Measurements from ENCODE around the gene DUOXA1. TPM values are rescaled to one million over a fixed set of nuclear protein-coding genes. Genes with fewer than 3 reads are reported as not detected.
"Not testable (repeated sequence)": the region's sequence is repeated elsewhere in the genome, so short reads cannot be mapped to it uniquely, and the experiment has no call there.

Gene DUOXA1
- polyA plus RNA-seq, 6 donors from 2014 or later = not detected

DNA sequence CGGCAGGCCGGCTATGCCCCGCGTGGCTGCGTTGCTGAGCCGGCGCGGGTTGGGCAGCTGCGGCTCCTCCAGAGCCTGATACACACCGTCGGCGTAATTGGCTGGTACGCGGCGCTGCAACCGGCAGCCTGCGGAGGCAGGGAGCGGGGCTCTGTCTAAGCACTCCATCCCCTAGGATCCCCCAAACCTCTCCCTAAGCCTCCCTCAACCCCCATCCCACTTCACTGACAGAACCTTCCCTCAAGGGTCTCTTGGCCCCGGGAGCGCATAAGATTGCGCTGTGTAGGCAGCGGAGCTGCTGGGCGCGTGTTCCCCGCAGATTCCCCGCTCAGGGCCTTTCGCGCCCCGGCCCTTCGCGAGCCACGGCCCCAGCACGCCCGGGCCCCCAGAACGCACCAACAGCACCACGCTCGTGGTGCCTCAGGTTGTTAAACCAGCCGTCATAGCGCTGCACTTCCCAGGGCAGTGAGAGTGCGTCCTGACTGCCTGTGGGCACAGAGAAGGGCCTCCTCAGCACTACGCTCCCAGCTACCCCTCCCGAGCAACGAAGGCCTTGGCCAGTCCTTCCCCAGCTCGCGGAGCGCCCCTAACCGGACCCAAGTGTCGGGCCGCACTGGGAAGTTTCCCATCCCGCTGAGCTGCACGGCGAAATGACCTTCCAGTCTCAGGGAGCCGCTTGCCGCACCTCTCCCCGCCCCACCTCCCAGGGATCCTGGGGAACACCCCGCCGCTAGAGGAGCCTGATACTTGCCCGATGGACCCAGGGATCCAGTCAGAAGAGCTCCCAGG, 16.9 kb downstream of the DUOXA1 start:
- H3K9me3 Mint-ChIP-seq = peaks cover 0 to 3% (median 0%) of the 10 kb centered on the region in 7 donors
- H3K27ac Mint-ChIP-seq = peak overlapping the region in 2 of 6 donors; percentile 42 to 47
- peak overlapping the region; percentile 66 to 88 (median 82) for H3K4me3 Mint-ChIP-seq
- DNase-seq (no peak), ATAC-seq (ENCODE audit: low read depth in 2 of 2) (peak; percentile 6 to 22)
- H3K27me3 Mint-ChIP-seq = peaks cover 76 to 91% (median 83%) of the 10 kb centered on the region in 3 donors
- peaks cover 43 to 65% (median 57%) of the 10 kb centered on the region in 3 donors for H3K4me1 Mint-ChIP-seq
- peaks cover 0 to 8% of the 10 kb centered on the region in 2 donors for H3K36me3 Mint-ChIP-seq

DNA sequence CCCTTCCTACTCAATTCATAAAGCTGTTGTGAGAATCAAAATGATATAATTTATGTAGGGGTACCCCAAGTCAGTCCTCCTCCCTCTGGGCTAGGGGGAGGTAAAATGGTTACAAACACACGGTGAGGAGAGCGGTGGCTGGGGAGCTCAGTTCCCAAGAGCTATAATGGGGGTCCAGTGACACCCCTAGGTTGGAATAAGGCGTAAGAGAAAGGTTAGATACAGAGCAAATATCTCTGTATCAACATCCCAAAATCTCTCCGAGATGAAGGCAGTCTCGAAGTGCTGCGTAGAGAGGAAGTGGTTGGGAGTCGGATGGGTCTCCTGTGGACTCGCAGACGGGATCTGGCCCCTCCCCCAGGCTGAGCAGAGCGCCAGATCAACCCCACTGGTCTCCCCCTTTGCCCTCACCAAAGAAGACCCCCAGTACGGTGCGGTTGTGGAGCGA, 17.5 kb downstream of the DUOXA1 start:
- Mint-ChIP-seq H3K4me1 (peaks cover 38 to 59% (median 50%) of the 10 kb centered on the region in 3 donors), H3K9me3 (peaks cover 0 to 3% (median 0%) of the 10 kb centered on the region in 7 donors), H3K4me3 (peak overlapping the region; percentile 66 to 85 (median 81)), H3K36me3 (peaks cover 0 to 8% of the 10 kb centered on the region in 2 donors), H3K27ac (peak overlapping the region in 2 of 6 donors; percentile 61 to 63), H3K27me3 (peaks cover 71 to 88% (median 80%) of the 10 kb centered on the region in 3 donors)
- DNase-seq (no peak), ATAC-seq (ENCODE audit: low read depth in 2 of 2) (peak in 1 of 2 donors; percentile 5)

DNA sequence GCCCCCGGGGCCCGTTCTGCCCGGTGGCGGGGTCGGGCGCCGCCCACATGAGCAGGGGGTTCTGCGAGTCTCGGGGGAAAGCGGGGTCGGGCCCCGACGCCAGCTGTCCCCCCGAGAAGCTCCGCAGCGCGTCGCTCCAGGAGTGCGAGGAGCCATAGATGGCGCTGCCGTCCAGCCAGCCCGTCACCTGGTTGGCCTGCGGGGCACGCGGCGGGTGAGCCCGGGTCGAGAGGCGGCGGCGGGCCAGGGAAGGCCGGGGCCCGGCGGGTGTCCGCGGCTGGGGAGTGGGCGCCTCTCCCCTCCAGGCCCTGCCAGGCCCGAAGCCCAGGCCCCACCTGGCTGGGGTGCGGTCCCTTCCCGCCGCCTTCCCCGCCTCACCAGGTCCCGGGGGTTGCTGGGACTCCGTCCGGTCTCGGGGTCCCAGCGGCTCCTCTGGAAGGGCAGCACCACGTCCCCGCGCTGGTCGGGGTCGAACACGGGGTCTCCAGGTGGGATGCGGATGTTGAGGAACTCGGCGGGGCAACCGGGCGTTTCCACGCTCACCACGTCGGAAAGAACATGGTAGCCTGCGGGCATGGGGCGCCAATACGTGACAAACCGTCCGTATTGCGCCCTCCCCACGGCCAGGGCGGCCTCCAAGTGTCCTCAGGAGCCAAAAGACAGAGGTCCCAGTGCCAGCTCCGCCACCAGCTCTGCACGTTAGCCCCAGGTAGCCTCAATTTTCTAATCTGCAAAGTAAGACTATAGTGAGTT, 18.1 kb downstream of the DUOXA1 start:
- ATAC-seq (ENCODE audit: low read depth in 2 of 2) = no peak
- H3K27me3 Mint-ChIP-seq = peaks cover 69 to 88% (median 80%) of the 10 kb centered on the region in 3 donors

DNA sequence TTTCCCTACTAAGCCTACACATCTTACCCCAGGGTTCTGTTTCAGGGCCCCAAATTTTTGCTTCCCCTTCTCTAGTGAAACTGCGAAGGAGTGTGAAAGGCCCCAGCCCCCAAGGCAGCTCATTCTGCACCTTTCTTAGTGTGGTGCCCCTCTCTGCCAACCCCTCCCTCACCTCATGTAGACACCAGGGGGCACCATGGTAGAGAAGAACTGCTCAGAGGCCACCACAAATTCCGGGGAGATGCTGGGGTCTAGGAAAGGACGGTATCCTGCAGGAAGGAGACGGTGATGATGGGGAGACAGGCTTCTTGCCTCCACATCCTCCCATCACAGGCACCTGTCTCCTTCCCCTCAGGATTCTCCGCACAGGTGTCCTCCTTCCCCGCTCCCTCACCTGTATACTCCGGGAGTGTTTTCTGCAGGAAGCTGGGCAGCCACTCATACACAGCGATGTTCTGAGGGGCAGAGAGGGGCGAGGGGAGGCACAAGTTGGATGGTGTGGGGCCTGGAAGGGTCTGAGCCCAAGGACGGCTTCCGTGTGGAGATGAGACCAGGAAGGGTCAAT, 19.3 kb downstream of the DUOXA1 start:
- no peak overlapping the region for H3K27ac Mint-ChIP-seq
- peaks cover 0 to 3% (median 0%) of the 10 kb centered on the region in 7 donors for H3K9me3 Mint-ChIP-seq
- peaks cover 32 to 40% (median 33%) of the 10 kb centered on the region in 3 donors for H3K4me1 Mint-ChIP-seq
- H3K27me3 Mint-ChIP-seq = peaks cover 62 to 87% (median 80%) of the 10 kb centered on the region in 3 donors
- H3K4me3 Mint-ChIP-seq = peak overlapping the region in 4 of 8 donors; percentile 22 to 72 (median 46)
- H3K36me3 Mint-ChIP-seq = peaks cover 0 to 8% of the 10 kb centered on the region in 2 donors
- DNase-seq (no peak), ATAC-seq (ENCODE audit: low read depth in 2 of 2) (no peak)

More for the DNA sequence above, 18.1 kb downstream of the DUOXA1 start:
- no peak for DNase-seq
- Mint-ChIP-seq H3K27ac (peak overlapping the region in 2 of 6 donors; percentile 61 to 63), H3K4me1 (peaks cover 35 to 53% (median 44%) of the 10 kb centered on the region in 3 donors), H3K36me3 (peaks cover 0 to 8% of the 10 kb centered on the region in 2 donors), H3K9me3 (peaks cover 0 to 3% (median 0%) of the 10 kb centered on the region in 7 donors), H3K4me3 (peak overlapping the region; percentile 66 to 85 (median 81))

DNA sequence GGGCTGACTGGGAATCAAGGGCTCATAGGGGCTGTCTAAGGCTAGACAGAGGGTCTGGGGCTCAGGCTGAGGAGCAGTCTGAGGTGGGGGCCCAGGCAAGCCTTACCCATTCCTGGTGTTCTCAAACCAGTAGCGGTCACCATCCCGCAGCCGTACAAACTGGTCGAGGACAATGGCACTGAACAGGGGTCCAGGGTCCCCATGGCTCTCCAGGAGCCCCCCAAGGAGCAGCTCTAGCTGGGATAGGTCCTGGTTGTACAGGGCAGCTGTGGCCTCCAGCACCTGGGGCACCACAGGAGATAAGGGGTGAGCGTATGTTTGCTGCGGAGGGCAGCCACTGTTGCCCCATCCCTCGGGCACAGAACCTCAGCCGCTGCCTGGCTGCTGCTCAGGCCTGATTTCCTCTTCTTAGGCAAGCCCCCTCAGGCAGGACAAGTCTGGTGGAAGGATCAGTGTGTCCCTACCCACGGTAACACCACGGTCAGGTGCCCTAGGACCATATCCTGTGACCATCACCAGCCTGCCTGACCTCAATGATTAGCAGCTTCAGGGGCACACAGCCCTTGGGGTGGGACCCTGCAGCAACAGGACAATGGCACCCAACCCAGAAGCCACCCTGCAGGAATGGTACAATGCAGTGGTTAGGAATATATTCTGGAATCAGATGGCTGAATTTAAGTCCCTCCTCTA, 21.6 kb downstream of the DUOXA1 start:
- no peak for DNase-seq
- ATAC-seq (ENCODE audit: low read depth in 2 of 2) = no peak
- peaks cover 13 to 20% (median 15%) of the 10 kb centered on the region in 3 donors for H3K4me1 Mint-ChIP-seq
- peaks cover 55 to 80% (median 74%) of the 10 kb centered on the region in 3 donors for H3K27me3 Mint-ChIP-seq
- H3K9me3 Mint-ChIP-seq = no peaks in the 10 kb centered on the region
- no peaks in the 10 kb centered on the region for H3K36me3 Mint-ChIP-seq
- no peak overlapping the region for H3K27ac Mint-ChIP-seq
- no peak overlapping the region for H3K4me3 Mint-ChIP-seq

DNA sequence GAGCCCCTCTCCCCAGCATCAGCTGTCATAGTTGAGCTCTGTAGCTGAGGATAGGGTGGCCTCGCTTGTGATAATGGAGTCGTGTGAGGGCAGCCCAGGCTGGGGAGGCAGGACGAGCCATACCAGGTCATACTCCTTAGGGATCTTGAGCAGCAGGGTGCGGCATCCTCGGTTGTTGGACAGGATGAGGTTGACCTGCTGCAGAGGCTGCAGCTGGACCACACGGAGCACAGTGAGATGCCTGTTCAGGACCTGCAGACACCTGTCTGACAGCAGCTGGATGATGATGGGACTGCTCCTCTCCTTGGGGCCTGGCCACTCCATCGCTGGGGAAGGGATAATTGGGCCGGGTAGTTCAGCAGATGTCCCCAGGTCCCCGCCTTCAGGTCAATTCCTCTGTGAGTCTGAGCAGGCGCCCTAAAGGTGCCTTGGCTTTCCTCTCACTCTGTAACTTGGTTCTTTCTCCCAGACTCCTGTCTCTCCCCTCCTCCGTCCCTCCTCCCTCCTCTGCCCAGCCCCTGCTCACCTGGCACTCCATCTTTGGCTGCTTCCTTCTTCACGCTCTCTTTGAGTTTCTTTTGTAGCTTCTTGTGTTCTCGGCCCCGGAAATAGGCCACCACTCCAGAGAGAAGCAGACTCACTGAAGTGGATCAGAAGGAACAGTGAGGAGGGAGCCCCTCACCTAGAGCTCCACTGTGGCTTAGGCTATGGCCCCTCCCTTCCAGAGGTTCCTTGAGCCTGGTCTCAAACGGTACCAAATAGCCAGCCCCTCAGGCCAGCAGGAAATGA, 23.5 kb downstream of the DUOXA1 start:
- no peak overlapping the region for H3K27ac Mint-ChIP-seq
- peaks cover 43 to 77% (median 71%) of the 10 kb centered on the region in 3 donors for H3K27me3 Mint-ChIP-seq
- no peak for ATAC-seq (ENCODE audit: low read depth in 2 of 2)
- H3K9me3 Mint-ChIP-seq = no peaks in the 10 kb centered on the region
- H3K4me1 Mint-ChIP-seq = peaks cover 0 to 6% (median 3%) of the 10 kb centered on the region in 3 donors
- no peak for DNase-seq
- no peak overlapping the region for H3K4me3 Mint-ChIP-seq
- no peaks in the 10 kb centered on the region for H3K36me3 Mint-ChIP-seq

DNA sequence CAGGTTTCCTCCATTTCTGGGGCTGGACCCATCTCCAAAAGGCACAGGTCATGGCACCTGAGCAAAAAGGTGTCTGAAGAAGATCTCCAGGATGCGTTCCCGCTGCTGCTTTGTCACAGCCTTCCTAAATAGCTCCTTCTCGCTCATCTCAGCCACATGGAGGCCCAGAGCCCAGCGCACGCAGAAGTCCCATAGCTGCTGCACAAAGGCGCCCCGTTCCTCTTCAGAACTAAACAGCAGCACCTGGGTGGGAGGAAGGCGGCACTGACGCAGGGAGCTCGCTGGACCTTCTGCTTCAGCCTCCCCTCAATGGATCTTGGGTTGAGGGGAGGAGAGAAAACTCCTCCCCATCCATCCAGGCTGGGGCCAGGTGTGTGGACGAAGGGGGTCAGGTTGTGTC, 24.1 kb downstream of the DUOXA1 start:
- ATAC-seq (ENCODE audit: low read depth in 2 of 2) (no peak), DNase-seq (no peak)
- Mint-ChIP-seq H3K9me3 (no peaks in the 10 kb centered on the region), H3K36me3 (no peaks in the 10 kb centered on the region), H3K27me3 (peaks cover 42 to 77% (median 75%) of the 10 kb centered on the region in 3 donors), H3K4me1 (peaks cover 0 to 5% (median 3%) of the 10 kb centered on the region in 3 donors), H3K4me3 (no peak overlapping the region), H3K27ac (no peak overlapping the region)

- H3K27me3 Mint-ChIP-seq = peaks cover 31 to 76% (median 72%) of the 10 kb centered on the region in 3 donors
- H3K9me3 Mint-ChIP-seq; H3K36me3 Mint-ChIP-seq; H3K27ac Mint-ChIP-seq; H3K4me1 Mint-ChIP-seq; H3K4me3 Mint-ChIP-seq; ATAC-seq (ENCODE audit: low read depth in 2 of 2); DNase-seq: not testable (repeated sequence)
Observed at GRCh38 chr15:45104170-45104569, 25.5 kb downstream of the DUOXA1 start.

DNA sequence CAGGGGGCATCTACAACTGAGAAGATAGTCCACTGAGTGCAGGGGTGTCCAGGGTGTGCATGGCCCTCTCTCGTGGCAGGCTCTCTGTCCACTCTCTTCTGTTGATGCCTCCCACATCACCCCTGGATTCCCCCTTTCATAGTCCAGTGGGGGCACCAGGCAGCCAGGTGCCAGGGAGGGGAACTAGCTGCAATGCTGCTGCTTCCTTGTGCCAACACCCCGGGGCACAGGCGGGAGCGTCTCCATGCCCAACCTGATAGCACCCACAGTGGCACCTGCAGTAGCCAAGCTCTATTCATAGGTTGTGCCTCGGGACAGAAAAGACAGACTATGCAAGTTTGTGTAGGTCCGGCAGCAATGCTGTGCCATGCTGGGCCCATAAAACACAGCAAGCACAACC, 27.5 kb downstream of the DUOXA1 start:
- Mint-ChIP-seq H3K4me1 (no peaks in the 10 kb centered on the region), H3K36me3 (no peaks in the 10 kb centered on the region), H3K27me3 (peaks cover 23 to 66% (median 57%) of the 10 kb centered on the region in 3 donors), H3K27ac (no peak overlapping the region), H3K9me3 (no peaks in the 10 kb centered on the region), H3K4me3 (no peak overlapping the region)
- ATAC-seq (ENCODE audit: low read depth in 2 of 2) = no peak
- no peak for DNase-seq

- H3K27ac Mint-ChIP-seq = no peak overlapping the region
- H3K4me3 Mint-ChIP-seq = no peak overlapping the region
- H3K27me3 Mint-ChIP-seq = peaks cover 23 to 61% (median 52%) of the 10 kb centered on the region in 3 donors
- no peaks in the 10 kb centered on the region for H3K4me1 Mint-ChIP-seq
- ATAC-seq (ENCODE audit: low read depth in 2 of 2) (no peak), DNase-seq (no peak)
- no peaks in the 10 kb centered on the region for H3K9me3 Mint-ChIP-seq
- H3K36me3 Mint-ChIP-seq = no peaks in the 10 kb centered on the region
Observed at GRCh38 chr15:45101749-45102148, 27.9 kb downstream of the DUOXA1 start.

- ATAC-seq (ENCODE audit: low read depth in 2 of 2) (no peak), DNase-seq (no peak)
- Mint-ChIP-seq H3K4me1 (no peaks in the 10 kb centered on the region), H3K4me3 (no peak overlapping the region), H3K36me3 (no peaks in the 10 kb centered on the region), H3K9me3 (no peaks in the 10 kb centered on the region), H3K27ac (peak overlapping the region in 1 of 6 donors; percentile 61), H3K27me3 (peaks cover 19 to 54% (median 45%) of the 10 kb centered on the region in 3 donors)
Observed at GRCh38 chr15:45100884-45101625, 28.6 kb downstream of the DUOXA1 start.
